Kidney epithelial cell (primary cell): ENCODE data around the gene GSTM3. TPM values are rescaled to one million over a fixed set of nuclear protein-coding genes. Genes with fewer than 3 reads are reported as not detected.
A peak's percentile ranks its signal among the peaks of the same experiment; 100 is the strongest.

Experiments
- DNase-seq: peaks from one replicate; pipeline ENCODE4 v3.0.0-alpha.2; 2010; ENCODE audit warnings: low read depth
- H3K27me3 ChIP-seq: 2 replicates; pipeline ENCODE4 v1.6.0; 2011; ENCODE audit warnings: low read length; ENCODE audit not compliant: control insufficient read depth, insufficient read depth
- H3K36me3 ChIP-seq: 2 replicates; pipeline ENCODE4 v1.5.1; 2011; ENCODE audit warnings: low read length; ENCODE audit not compliant: control insufficient read depth, insufficient read depth
- H3K4me3 ChIP-seq: 2 replicates; pipeline ENCODE4 v1.5.1; 2011; ENCODE audit warnings: low read depth, mild to moderate bottlenecking, control low read depth, low read length
- CTCF ChIP-seq: IDR thresholded peaks from 2 replicates; pipeline ENCODE4 v1.5.1; 2011; ENCODE audit warnings: mild to moderate bottlenecking, moderate library complexity, low read length, control low read depth, inconsistent platforms; ENCODE audit not compliant: insufficient read depth, poor library complexity, severe bottlenecking
- total RNA-seq: library from RNA; depleted of rRNA; stranded (reverse); fragments of >200 nt; gene quantifications from 2 replicates; pipeline ENCODE4 v1.2.3, GENCODE V29; 2015

Gene GSTM3
- 30.3 and 31.8 TPM in 2 replicates for total RNA-seq

GRCh38 chr1:109740615-109741373 is at the start of gene GSTM3:
TSS of gene GSTM3 (minus strand) at chr1:109741038. CDS start at chr1:109740287, 751 bp downstream.
- no peak for DNase-seq
- TF ChIP-seq CTCF = no peak
- H3K4me3 ChIP-seq = peak within 1 kb of the TSS; percentile 58
- no peaks in the 10 kb centered on the region for H3K36me3 ChIP-seq
- H3K27me3 ChIP-seq = no peaks in the 10 kb centered on the region

GRCh38 chr1:109790329-109790728 is 49.5 kb upstream of the GSTM3 start:
- no peaks in the 10 kb centered on the region for H3K36me3 ChIP-seq
- TF ChIP-seq CTCF = no peak
- DNase-seq = no peak
- no peaks in the 10 kb centered on the region for H3K27me3 ChIP-seq
- H3K4me3 ChIP-seq = no peak overlapping the region

- Histone ChIP-seq H3K27me3 (no peaks in the 10 kb centered on the region), H3K36me3 (no peaks in the 10 kb centered on the region), H3K4me3 (no peak overlapping the region)
- no peak for DNase-seq
- no peak for TF ChIP-seq CTCF
These were observed 48.8 kb upstream of the GSTM3 start for GRCh38 chr1:109789551-109790180.

GRCh38 chr1:109788695-109789521 is 48.1 kb upstream of the GSTM3 start:
- DNase-seq = no peak
- peak; percentile 59 for TF ChIP-seq CTCF
- no peaks in the 10 kb centered on the region for H3K36me3 ChIP-seq
- H3K27me3 ChIP-seq = no peaks in the 10 kb centered on the region
- H3K4me3 ChIP-seq = no peak overlapping the region

GRCh38 chr1:109787845-109788601 is 47.2 kb upstream of the GSTM3 start:
- TF ChIP-seq CTCF = no peak
- DNase-seq = no peak
- Histone ChIP-seq H3K27me3 (no peaks in the 10 kb centered on the region), H3K4me3 (no peak overlapping the region), H3K36me3 (no peaks in the 10 kb centered on the region)
